Subcutaneous abdominal adipose tissue (tissue), 5 donors: Measurements from ENCODE around the gene DNMT3B.

Source experiments
- H3K27ac ChIP-seq: one replicate; pipeline ENCODE4 v1.7.0; 2013; ENCODE audit warnings: low read depth, mild to moderate bottlenecking, inconsistent platforms, low read length, moderate library complexity
- H3K27me3 ChIP-seq, 5 donors: one replicate each; pipeline ENCODE4 v1.7.0; 2013; ENCODE audit warnings: low read length in 5 of 5, inconsistent platforms in 1 of 5; ENCODE audit not compliant: control insufficient read depth in 5 of 5, insufficient read depth in 4 of 5
- H3K36me3 ChIP-seq, 5 donors: one replicate each; pipeline ENCODE4 v1.7.0; 2013; ENCODE audit warnings: low read length in 5 of 5; ENCODE audit not compliant: control insufficient read depth in 5 of 5, insufficient read depth in 5 of 5
- H3K4me1 ChIP-seq, 5 donors: one replicate each; pipeline ENCODE4 v1.7.0; 2013; ENCODE audit warnings: low read length in 5 of 5, mild to moderate bottlenecking in 3 of 5, moderate library complexity in 1 of 5; ENCODE audit not compliant: control insufficient read depth in 5 of 5, insufficient read depth in 5 of 5
- H3K4me3 ChIP-seq, 5 donors: one replicate each; pipeline ENCODE4 v1.7.0; 2013; ENCODE audit warnings: low read length in 5 of 5, low read depth in 1 of 5
- H3K9ac ChIP-seq, 5 donors: one replicate each; pipeline ENCODE4 v1.7.0; 2013; ENCODE audit warnings: low read length in 5 of 5, mild to moderate bottlenecking in 4 of 5, moderate library complexity in 3 of 5
- H3K9me3 ChIP-seq, 5 donors: one replicate each; pipeline ENCODE4 v1.7.0; 2013; ENCODE audit warnings: low read length in 5 of 5; ENCODE audit not compliant: control insufficient read depth in 5 of 5
- donor health status: healthy.
- donor health status: healthy.
- donor health status: healthy.
- donor health status: healthy.
- donor health status: healthy.

Gene DNMT3B

DNA sequence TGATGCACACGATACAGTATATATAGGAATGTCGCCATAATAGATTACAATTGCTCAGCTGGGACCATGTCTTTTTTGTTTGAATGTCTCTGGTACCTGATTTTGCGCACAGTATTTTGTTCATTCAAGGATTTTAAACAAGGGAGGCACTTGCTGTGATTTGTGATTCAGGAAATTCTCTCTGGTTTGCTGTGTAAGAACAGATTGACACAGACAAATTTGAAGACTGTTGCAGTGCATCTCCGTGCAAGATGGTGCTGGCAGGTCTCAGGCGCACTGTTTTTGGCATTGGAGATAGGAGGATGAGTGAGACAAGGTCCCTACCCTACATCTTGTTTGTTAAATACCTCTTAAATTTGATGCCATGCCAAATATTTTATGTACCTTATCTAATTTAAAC is 60.0 kb downstream of the DNMT3B start:
- no peaks in the 10 kb centered on the region for H3K9me3 ChIP-seq
- H3K4me3 ChIP-seq, result peak overlapping the region in 1 of 5 donors; percentile 3
- peaks cover 2 to 46% (median 39%) of the 10 kb centered on the region in 5 donors for H3K4me1 ChIP-seq
- H3K9ac ChIP-seq, result peak overlapping the region in 2 of 5 donors; percentile 20 to 28
- H3K27me3 ChIP-seq, result no peaks in the 10 kb centered on the region
- peak overlapping the region; percentile 31 for H3K27ac ChIP-seq
- peaks cover 0 to 11% (median 8%) of the 10 kb centered on the region in 5 donors for H3K36me3 ChIP-seq

DNA sequence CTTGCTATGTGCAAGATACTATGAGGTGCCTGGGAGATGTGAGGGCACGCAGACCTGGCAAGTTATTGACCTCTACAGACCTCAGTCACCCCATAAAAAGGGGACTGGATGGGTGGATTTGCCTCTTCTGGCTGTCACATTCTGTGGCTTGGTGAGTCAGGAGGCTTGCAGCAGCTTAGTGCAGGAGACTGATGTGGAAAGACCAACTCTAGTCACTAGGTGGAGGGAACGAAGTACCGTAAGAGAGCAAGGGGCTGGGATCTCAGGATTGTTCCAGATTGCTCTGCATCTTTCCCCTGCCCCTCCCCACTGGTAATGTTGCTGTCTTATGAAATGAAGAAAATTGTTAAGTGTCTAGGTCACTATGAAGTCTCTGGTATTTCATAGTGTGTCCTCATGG is 60.9 kb downstream of the DNMT3B start:
- peaks cover 0 to 17% (median 14%) of the 10 kb centered on the region in 5 donors for H3K36me3 ChIP-seq
- peaks cover 2 to 46% (median 39%) of the 10 kb centered on the region in 5 donors for H3K4me1 ChIP-seq
- H3K27ac ChIP-seq, result peak overlapping the region; percentile 31
- H3K9ac ChIP-seq, result peak overlapping the region in 1 of 5 donors; percentile 54
- no peaks in the 10 kb centered on the region for H3K9me3 ChIP-seq
- H3K4me3 ChIP-seq, result no peak overlapping the region
- H3K27me3 ChIP-seq, result no peaks in the 10 kb centered on the region

DNA sequence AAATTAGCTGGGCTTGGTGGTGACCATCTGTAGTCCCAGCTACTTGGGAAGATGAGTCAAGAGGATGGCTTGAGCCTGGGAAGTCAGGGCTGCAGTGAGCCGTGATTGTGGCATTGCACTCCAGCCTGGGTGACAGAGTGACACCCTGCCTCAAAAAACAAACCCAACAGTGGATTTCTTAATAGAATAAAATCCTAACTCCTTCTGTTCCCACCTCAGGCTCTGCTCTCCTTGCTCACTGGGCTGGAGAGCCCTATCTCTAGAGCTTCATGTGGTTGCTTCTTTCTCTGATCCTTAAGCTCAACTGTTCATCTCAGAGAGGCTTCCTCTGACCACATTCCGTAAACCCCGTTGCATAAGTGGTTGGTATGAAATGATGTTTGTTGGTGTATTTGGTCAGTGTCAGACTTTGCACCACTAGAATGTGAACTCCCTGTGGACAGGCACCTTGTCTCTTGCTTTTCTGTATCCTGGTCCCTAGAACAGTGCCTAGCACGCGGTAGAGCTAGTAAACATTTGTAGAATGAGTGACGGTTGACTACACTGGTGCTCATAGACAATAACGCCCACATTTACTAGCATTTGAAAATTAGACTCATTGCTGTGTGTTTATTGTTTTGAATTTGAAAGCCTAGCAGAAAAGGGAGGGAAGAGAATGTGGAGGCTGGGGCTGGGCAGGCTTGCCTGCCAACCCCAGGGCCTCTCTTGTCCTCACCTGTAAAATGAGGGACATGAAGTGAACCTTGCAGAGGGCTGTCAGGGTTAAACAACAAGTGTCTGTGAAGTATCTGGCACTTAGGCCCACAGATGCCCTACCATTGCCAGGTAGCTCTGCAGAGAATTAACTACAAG is 61.8 kb downstream of the DNMT3B start:
- Histone ChIP-seq H3K27ac (peak overlapping the region; percentile 31), H3K9ac (peak overlapping the region in 1 of 5 donors; percentile 54), H3K36me3 (peaks cover 0 to 23% (median 18%) of the 10 kb centered on the region in 5 donors), H3K27me3 (no peaks in the 10 kb centered on the region), H3K9me3 (no peaks in the 10 kb centered on the region), H3K4me3 (no peak overlapping the region), H3K4me1 (peaks cover 2 to 46% (median 40%) of the 10 kb centered on the region in 5 donors)

GRCh38 chr20:32828029-32828680 is 66.0 kb downstream of the DNMT3B start:
- no peak overlapping the region for H3K4me3 ChIP-seq
- H3K9ac ChIP-seq, result no peak overlapping the region
- peaks cover 0 to 28% (median 26%) of the 10 kb centered on the region in 5 donors for H3K4me1 ChIP-seq
- no peaks in the 10 kb centered on the region for H3K9me3 ChIP-seq
- H3K27ac ChIP-seq, result no peak overlapping the region
- no peaks in the 10 kb centered on the region for H3K27me3 ChIP-seq
- peaks cover 0 to 27% (median 18%) of the 10 kb centered on the region in 5 donors for H3K36me3 ChIP-seq

DNA sequence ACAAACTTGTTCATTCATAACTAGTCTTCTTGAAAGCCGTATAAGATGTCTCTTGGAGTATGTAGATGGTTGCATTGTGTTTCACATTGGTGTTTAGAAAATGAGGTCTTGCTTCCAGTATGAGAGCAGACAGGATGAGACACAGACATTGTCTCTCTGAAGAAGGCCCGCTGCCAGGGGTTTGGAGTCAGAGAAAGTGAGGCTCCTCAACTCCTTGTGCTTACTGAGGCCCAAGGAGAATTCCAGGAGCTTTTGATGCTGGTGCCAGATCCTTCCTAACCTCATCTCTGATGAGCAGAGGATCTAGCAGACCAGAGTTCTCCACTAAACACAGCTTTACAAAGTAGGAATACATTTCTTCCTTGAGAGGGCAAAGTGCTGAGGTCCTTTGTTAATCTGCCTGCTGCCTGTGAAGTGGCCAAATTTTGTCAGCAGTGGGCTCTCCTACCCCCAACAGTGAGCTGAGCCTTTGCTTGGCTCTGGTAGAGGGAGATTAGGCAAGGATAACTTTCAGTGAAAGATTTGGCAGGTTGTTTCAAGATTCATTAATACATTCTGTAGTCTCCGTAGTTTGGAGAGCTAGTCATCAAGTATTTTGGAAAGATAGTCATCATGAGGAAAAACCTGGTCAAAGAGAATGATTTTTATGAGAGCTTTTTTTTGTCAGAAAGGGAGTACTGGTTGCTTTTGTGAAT is 67.3 kb downstream of the DNMT3B start:
- peaks cover 0 to 18% (median 15%) of the 10 kb centered on the region in 5 donors for H3K4me1 ChIP-seq
- peak overlapping the region; percentile 37 for H3K27ac ChIP-seq
- H3K36me3 ChIP-seq, result peaks cover 5 to 32% (median 26%) of the 10 kb centered on the region in 5 donors
- H3K4me3 ChIP-seq, result no peak overlapping the region
- H3K9me3 ChIP-seq, result no peaks in the 10 kb centered on the region
- no peaks in the 10 kb centered on the region for H3K27me3 ChIP-seq
- H3K9ac ChIP-seq, result no peak overlapping the region

DNA sequence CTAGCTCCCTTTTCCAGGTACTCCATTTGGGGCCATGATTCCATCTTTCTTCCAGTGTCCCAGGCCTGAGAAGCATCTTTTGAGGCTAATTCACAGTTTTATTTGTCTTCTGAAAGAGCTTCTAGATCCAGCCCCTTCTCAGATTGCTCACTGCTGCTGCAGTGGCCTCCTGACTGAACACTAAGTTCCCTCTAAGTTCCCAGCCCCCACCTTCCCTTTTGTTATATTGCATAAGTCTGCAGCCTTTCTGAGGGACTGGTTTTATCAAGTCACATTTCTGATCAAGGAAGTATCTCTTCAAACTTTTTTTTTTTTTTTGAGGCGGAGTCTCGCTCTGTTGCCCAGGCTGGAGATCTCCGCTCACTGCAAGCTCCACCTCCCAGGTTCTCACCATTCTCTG is 68.3 kb downstream of the DNMT3B start:
- no peaks in the 10 kb centered on the region for H3K27me3 ChIP-seq
- H3K27ac ChIP-seq, result peak overlapping the region; percentile 37
- peaks cover 5 to 32% (median 26%) of the 10 kb centered on the region in 5 donors for H3K36me3 ChIP-seq
- no peaks in the 10 kb centered on the region for H3K9me3 ChIP-seq
- peaks cover 0 to 18% (median 14%) of the 10 kb centered on the region in 5 donors for H3K4me1 ChIP-seq
- H3K4me3 ChIP-seq, result no peak overlapping the region
- H3K9ac ChIP-seq, result no peak overlapping the region

GRCh38 chr20:32831982-32832381 is 69.8 kb downstream of the DNMT3B start:
- Histone ChIP-seq H3K27me3 (no peaks in the 10 kb centered on the region), H3K4me3 (no peak overlapping the region), H3K27ac (no peak overlapping the region), H3K9me3 (no peaks in the 10 kb centered on the region), H3K36me3 (peaks cover 9 to 34% (median 30%) of the 10 kb centered on the region in 5 donors), H3K9ac (no peak overlapping the region), H3K4me1 (peaks cover 0 to 22% (median 14%) of the 10 kb centered on the region in 5 donors)

GRCh38 chr20:32832664-32833063 is 70.5 kb downstream of the DNMT3B start:
- Histone ChIP-seq H3K36me3 (peaks cover 13 to 35% (median 31%) of the 10 kb centered on the region in 5 donors), H3K27me3 (no peaks in the 10 kb centered on the region), H3K9me3 (no peaks in the 10 kb centered on the region), H3K4me3 (no peak overlapping the region), H3K4me1 (peaks cover 0 to 25% (median 14%) of the 10 kb centered on the region in 5 donors), H3K27ac (no peak overlapping the region), H3K9ac (no peak overlapping the region)

DNA sequence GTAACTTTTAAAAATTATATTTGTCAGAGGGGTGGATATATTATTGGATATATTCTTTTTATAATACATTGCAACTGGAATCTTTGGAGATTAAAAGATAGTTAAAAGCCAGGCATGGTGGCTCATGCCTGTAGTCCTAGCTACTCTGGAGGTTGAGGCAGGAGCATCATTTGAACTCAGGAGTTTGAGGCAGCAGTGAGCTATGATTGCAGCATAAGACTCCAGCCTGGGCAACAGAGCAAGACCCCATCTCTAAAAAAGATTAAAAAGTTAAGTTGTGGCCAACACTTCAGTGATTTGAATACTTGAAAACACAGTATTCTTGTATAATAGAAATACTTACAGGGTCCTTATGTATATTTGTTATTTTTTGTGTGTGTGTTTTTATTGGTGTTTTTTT is 72.8 kb downstream of the DNMT3B start:
- H3K9me3 ChIP-seq, result no peaks in the 10 kb centered on the region
- H3K4me3 ChIP-seq, result no peak overlapping the region
- H3K9ac ChIP-seq, result no peak overlapping the region
- no peak overlapping the region for H3K27ac ChIP-seq
- peaks cover 27 to 50% (median 47%) of the 10 kb centered on the region in 5 donors for H3K36me3 ChIP-seq
- no peaks in the 10 kb centered on the region for H3K27me3 ChIP-seq
- H3K4me1 ChIP-seq, result peaks cover 0 to 12% (median 5%) of the 10 kb centered on the region in 5 donors
